ENCODE data around the gene OTOR. TPM values are rescaled to one million over a fixed set of nuclear protein-coding genes. Genes with fewer than 3 reads are reported as not detected.

OTOR gene
- total RNA-seq, 1 experiment from 2014 or later: not detected

DNA sequence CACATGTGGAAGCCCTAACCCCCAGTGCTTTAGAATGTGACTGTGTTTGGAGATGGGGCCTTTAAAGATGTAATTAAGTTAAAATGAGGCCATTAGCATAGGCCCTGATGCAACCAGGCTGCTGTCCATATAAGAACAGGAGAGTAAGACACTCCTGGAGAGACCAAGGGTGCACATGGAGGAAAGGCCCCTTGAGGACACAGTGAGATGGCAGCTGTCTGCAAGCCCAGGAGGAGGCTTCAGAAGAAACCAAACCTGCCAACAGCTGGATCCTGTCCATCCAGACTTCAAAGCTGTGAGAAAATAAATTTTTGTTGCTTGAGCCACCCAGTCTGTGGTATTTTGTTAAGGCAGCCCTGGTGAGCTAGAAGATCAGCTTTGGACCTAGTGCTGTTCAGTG lies 35.1 kb upstream of the OTOR start:
- Mint-ChIP-seq H3K27me3 (ENCODE audit: low read depth) (no peaks in the 10 kb centered on the region), H3K9me3 (no peaks in the 10 kb centered on the region; a peak in 1 of 5 replicates), H3K4me3 (no peak overlapping the region), H3K27ac (no peak overlapping the region), H3K36me3 (ENCODE audit: insufficient read depth in 1 of 3, low read depth in 3 of 3) (no peaks in the 10 kb centered on the region), H3K4me1 (peaks cover 5 to 14% of the 10 kb centered on the region in 2 experiments)
- Histone ChIP-seq H3K79me1 (ENCODE audit: insufficient read depth, low read depth, low read length, poor library complexity, severe bottlenecking) (no peaks in the 10 kb centered on the region), H3K56ac (ENCODE audit: insufficient read length, low read depth, low read length) (no peak overlapping the region), H2BK20ac (ENCODE audit: low read depth, low read length, poor library complexity, severe bottlenecking) (no peak overlapping the region), H3K23me2 (ENCODE audit: insufficient read length, low read depth, low read length, poor library complexity, severe bottlenecking) (no peaks in the 10 kb centered on the region), H3K4me1 (ENCODE audit: insufficient read depth, low read length) (no peaks in the 10 kb centered on the region), H3K9me3 (ENCODE audit: control insufficient read depth, low read depth, low read length) (no peaks in the 10 kb centered on the region), H3K23ac (ENCODE audit: insufficient read length, low read depth, low read length) (no peak overlapping the region), H2AFZ (ENCODE audit: low read length) (no peak overlapping the region), H3K9ac (ENCODE audit: extremely low read depth, insufficient read length, low read length) (no peak overlapping the region), H2BK5ac (ENCODE audit: insufficient read length, low read length) (no peak overlapping the region), H3T11ph (ENCODE audit: low read length) (no peak overlapping the region), H4K8ac (replicated peaks; ENCODE audit: insufficient read length, low read depth, low read length) (no peak overlapping the region), H3K14ac (ENCODE audit: insufficient read depth, low read length) (no peak overlapping the region), H3K27ac (ENCODE audit: insufficient read length, low read depth, low read length) (no peak overlapping the region), H4K91ac (ENCODE audit: insufficient read length, low read depth, low read length) (no peak overlapping the region), H4K20me1 (ENCODE audit: control insufficient read depth, insufficient read depth, insufficient read length) (no peaks in the 10 kb centered on the region), H2BK120ac (ENCODE audit: low read depth, low read length, poor library complexity, severe bottlenecking) (no peak overlapping the region), H3K27me3 (ENCODE audit: insufficient read depth, low read length) (no peaks in the 10 kb centered on the region), H3K79me2 (ENCODE audit: insufficient read depth, low read length) (no peaks in the 10 kb centered on the region), H2BK15ac (ENCODE audit: low read depth, low read length) (no peak overlapping the region), H3K18ac (ENCODE audit: insufficient read length, low read depth, low read length) (no peak overlapping the region), H2AK5ac (ENCODE audit: insufficient read length, low read length) (no peak overlapping the region), H4K5ac (ENCODE audit: insufficient read length, low read depth, low read length) (no peak overlapping the region), H3K4me2 (ENCODE audit: insufficient read depth, insufficient read length, low read length) (no peak overlapping the region), H3K4ac (ENCODE audit: low read depth, low read length) (no peak overlapping the region), H2BK12ac (ENCODE audit: insufficient read length, low read depth, low read length) (no peak overlapping the region)
- no peak for DNase-seq
- TF ChIP-seq, protein P1, sequence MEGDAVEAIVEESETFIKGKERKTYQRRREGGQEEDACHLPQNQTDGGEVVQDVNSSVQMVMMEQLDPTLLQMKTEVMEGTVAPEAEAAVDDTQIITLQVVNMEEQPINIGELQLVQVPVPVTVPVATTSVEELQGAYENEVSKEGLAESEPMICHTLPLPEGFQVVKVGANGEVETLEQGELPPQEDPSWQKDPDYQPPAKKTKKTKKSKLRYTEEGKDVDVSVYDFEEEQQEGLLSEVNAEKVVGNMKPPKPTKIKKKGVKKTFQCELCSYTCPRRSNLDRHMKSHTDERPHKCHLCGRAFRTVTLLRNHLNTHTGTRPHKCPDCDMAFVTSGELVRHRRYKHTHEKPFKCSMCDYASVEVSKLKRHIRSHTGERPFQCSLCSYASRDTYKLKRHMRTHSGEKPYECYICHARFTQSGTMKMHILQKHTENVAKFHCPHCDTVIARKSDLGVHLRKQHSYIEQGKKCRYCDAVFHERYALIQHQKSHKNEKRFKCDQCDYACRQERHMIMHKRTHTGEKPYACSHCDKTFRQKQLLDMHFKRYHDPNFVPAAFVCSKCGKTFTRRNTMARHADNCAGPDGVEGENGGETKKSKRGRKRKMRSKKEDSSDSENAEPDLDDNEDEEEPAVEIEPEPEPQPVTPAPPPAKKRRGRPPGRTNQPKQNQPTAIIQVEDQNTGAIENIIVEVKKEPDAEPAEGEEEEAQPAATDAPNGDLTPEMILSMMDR (conservative IDR thresholded peaks at IDR 0.05): no peak

Data from H9 (cell line).